GM06990 (cell line): ENCODE results near the gene UBE2E1.

Experiments used
- DNase-seq: peaks from one replicate; pipeline ENCODE4 v3.0.0-alpha.2; 2011; ENCODE audit not compliant: insufficient read length; ENCODE audit errors: extremely low read depth
- H3K27me3 ChIP-seq: replicated peaks from 2 replicates; pipeline ENCODE4 v1.6.0; 2011; ENCODE audit warnings: low read length; ENCODE audit not compliant: control insufficient read depth, insufficient read depth
- H3K36me3 ChIP-seq: 2 replicates; pipeline ENCODE4 v1.5.1; 2011; ENCODE audit warnings: low read length; ENCODE audit not compliant: control insufficient read depth, insufficient read depth
- H3K4me3 ChIP-seq: replicated peaks from 2 replicates; pipeline ENCODE4 v1.5.1; 2011; ENCODE audit warnings: low read depth, mild to moderate bottlenecking, control low read depth, low read length
- CTCF ChIP-seq: IDR thresholded peaks from 2 replicates; pipeline ENCODE4 v1.5.1; 2011; ENCODE audit warnings: low read length, control low read depth, mild to moderate bottlenecking, inconsistent platforms; ENCODE audit not compliant: insufficient read depth, poor library complexity, severe bottlenecking

Gene UBE2E1

DNA sequence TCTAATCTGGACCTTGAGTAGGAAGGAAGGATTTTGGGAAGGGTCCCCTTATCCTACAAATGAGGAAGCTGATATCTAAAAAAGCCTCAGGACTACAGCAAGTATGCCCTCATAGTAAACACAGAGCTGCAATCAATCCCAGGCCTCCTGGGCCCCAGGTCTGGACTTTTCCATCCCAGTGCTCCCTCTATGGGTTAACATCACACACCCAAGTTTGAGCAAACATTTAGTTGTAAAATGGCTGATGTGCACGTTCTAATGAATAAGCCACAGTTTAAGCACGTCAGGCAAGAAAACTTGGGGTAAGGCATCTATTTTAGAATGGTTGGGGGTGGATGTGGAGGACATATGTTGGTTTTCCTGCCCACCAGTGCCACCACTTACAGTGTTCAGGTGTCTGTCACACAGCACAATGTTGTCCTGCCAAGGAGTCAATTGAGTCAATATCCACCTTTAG lies 44.3 kb upstream of the UBE2E1 start:
- TF ChIP-seq CTCF = peak; percentile 53
- peak; percentile 52 for DNase-seq
- no peak overlapping the region for H3K4me3 ChIP-seq
- H3K36me3 ChIP-seq = no peaks in the 10 kb centered on the region
- no peaks in the 10 kb centered on the region for H3K27me3 ChIP-seq

DNA sequence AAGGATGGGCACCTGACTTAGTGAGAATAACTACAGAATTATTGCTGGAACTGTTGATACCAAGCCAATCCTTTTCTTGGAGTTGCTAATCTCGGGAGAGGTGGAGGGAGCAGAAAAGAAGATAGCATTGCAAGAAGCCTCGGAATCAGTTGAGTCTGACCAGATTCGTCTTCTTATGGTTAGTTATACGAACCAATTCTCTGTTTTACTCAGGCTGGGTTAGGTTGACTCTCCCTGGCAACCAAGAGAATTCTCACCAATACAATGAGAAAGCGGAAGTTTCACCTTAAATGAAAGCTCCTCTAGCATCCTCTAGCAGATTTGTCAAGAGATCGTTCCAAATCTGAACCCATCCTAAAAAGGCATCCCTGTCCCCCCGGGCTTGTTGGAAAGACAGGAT lies 43.5 kb upstream of the UBE2E1 start:
- no peak for TF ChIP-seq CTCF
- H3K4me3 ChIP-seq = peak overlapping the region; percentile 35
- peak; percentile 69 for DNase-seq

DNA sequence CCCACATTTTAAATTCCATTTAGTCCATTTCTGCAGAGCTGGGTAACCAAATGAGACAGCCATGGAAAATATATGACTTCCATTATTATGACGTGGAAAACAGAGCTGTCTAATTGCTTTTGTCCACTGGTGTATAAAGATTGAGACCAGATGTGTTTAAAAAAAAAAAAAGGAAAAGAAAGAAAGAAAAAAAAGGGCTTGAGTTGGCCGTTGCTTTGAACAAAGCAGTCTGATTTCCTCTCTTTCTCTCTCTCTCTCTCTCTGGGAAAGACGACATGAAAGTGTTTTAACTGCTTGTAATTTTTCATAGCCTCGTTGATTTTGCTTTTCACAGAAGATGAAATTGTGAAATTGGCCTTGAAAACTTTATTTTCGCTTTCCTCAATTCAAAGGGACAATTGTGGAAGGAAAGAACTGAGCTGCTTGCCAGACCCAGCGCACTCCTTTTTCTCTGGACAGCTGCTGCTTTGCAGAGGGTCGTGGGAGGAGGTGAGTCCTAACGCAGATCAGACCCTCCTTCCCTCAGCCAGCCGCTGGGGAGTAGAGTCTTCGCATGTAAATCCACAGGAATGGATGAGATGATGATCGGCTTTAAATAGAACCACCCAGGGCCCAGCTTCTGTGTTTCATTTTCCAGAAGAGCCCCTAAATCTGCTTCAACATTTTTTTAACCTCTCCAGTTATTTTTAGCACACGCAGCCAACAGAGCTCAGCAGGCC lies 42.8 kb upstream of the UBE2E1 start:
- peak; percentile 20 for DNase-seq

More for the DNA sequence above, 43.5 kb upstream of the UBE2E1 start:
- H3K36me3 ChIP-seq = no peaks in the 10 kb centered on the region
- no peaks in the 10 kb centered on the region for H3K27me3 ChIP-seq

DNA sequence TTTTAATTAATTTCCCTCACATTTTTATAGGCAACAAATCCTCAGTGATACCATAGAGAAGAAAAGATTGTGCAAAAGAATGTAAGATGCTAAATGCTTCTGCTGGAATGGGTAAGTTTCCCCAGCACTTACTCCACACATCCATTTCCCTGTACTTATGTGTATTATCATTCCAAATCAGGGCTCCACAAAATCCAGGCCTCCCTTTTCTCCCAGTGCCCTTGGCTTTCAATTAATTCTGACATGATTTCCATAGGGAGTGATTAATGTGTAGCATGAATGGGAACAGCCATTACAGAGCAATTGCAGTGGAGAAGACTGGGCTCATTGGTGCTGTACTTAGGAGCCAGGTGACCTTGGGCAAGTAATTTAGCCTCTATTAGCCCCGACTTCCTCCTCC lies 41.3 kb upstream of the UBE2E1 start:
- Histone ChIP-seq H3K36me3 (no peaks in the 10 kb centered on the region), H3K4me3 (no peak overlapping the region), H3K27me3 (no peaks in the 10 kb centered on the region)
- no peak for TF ChIP-seq CTCF
- no peak for DNase-seq

More for the DNA sequence above, 42.8 kb upstream of the UBE2E1 start:
- no peak for TF ChIP-seq CTCF
- H3K27me3 ChIP-seq = no peaks in the 10 kb centered on the region
- no peaks in the 10 kb centered on the region for H3K36me3 ChIP-seq
- no peak overlapping the region; the same call in 1 of the 2 replicates for H3K4me3 ChIP-seq

GRCh38 chr3:23767546-23767945 lies 38.2 kb upstream of the UBE2E1 start:
- H3K36me3 ChIP-seq = no peaks in the 10 kb centered on the region

More at GRCh38 chr3:23767546-23767945, 38.2 kb upstream of the UBE2E1 start:
- no peak for DNase-seq
- no peak for TF ChIP-seq CTCF
- no peaks in the 10 kb centered on the region for H3K27me3 ChIP-seq
- no peak overlapping the region for H3K4me3 ChIP-seq
